Fibroblast of skin of scalp (primary cell): Measurements from ENCODE around the gene ISOC2.
A peak's percentile ranks its signal among the peaks of the same experiment; 100 is the strongest.
"Not testable (repeated sequence)": the region's sequence is repeated elsewhere in the genome, so short reads cannot be mapped to it uniquely, and the experiment has no call there.

Experiments
- DNase-seq: peaks from one replicate; pipeline ENCODE4 v3.0.0-alpha.2; 2013

Gene ISOC2

DNA sequence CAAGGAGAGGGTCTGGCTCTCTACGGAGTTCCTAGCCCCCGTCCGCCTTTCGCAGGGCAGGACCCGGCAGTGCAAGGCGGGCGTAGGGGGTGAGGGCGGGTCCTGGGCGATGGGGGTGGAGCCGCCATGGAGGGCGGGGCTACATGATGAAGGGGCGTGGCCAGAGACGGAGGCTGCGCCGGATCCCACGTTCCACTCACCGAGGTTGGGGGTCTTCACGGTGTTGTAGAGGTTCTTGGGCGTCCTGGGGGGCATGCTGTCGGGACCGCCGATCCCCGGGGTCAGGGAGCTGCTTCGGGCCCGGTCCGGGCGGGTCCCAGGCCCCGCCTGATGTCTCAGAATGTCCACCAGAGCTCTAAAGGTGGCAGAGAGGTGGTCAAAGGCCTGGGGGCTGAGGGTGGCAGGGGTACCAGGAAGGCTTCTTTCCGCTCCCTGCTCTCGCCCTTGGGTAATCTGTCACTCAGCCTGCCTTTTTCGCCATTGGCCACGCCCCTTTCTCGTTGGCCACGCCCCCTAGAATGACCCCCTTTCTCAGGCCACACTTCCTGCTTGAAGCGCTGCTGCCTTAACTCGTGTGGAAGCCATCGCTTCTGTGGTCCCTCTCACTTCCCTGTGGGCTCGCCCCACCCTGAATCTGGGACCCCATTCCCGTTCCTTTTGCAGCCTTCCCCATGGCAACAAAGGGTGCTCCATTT is 20.9 kb downstream of the ISOC2 start:
- DNase-seq: no peak

DNA sequence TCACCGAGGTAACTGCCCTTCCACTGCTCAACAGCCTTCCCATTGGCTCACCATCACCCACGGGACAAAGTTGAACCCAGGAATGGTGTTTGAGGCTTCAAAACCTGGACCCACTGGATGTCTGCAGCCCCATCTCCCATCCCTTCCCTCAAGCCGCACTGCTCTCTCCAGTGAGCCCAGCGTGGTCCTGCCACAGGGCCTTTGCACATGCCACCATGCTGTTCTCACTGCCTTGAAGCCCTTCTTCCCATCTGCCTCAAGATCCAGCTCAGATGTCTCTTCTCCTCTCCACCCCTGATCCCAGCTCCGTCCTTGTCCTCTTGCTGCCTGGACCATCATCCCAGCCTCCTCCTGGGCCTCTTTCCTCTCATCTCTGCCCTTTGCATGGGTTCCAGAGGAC is 22.4 kb downstream of the ISOC2 start:
- DNase-seq: no peak

DNA sequence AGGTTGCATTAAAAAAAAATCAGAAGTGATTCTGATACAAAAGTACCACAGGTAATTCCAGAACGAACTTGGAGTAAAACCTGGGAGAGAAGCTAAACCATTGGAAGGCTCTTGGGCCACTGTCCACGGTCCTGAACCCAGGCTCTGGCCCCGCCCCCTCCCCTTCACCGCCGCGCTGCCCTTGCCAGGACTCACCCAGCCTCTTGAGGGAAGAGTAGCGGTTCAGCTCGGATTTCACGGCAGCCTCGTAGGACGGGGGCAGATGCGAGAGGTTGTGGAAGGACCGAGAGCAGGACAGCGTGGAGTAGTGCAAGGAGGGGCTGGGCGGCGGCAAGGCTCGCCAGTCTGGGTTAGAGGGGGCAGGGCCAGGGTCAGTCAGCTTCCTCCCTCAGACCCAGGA is 24.0 kb downstream of the ISOC2 start:
- DNase-seq: peak; percentile 54

DNA sequence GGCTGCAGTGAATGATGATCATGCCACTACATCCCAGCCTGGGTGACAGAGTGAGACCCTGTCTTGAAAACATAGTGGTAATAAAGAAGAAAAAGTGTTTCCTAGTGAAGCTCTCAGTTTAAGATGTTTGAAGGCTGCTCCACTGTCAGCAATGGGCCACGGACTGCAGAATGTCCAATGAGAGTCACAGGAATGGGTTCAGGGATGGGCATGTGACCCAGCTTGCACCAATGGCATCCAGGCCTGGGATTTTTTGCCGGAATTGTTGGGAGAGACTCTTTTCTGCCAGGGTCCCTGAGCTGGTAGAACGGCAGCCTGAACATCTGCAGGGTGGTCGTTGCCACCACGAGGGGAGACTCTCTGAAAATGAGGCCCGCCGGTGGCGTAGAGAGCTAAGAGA is 24.6 kb downstream of the ISOC2 start:
- no peak for DNase-seq

DNA sequence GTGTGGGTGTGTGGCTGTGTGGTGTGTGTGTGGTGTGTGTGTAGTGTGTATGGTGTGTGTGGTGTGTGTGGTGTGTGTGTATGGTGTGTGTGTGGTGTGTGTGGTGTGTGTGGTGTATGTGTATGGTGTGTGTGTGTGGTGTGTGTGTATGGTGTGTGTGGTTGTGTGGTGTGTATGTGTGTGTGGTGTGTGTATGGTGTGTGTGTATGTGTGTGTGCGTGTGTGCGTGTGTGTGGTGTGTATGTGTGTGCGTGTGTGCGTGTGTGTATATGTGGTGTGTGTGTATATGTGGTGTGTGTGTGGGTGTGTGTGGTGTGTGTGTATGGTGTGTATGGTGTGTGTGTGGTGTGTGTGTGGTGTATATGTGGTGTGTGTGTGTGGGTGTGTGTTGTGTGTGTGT is 26.4 kb downstream of the ISOC2 start:
- no peak for DNase-seq

DNA sequence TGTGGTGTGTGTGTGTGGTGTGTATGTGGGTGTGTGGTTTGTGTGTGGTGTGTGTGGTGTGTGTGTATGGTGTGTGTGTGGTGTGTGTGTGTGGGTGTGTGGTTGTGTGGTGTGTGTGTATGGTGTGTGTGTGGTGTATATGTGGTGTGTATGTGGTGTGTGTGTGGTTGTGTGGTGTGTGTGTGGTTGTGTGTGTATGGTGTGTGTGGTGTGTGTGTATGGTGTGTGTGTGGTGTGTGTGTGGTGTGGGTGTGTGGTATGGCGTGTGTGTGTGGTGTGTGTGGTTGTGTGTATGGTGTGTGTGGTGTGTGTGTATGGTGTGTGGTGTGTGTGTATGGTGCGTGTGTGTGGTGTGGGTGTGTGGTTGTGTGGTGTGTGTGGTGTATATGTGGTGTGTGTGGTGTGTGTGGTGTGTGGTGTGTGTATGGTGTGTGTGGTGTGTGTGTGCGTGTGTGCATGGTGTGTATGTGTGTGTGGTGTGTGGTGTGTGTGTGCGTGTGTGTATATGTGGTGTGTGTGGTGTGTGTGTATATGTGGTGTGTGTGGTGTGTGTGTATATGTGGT is 27.0 kb downstream of the ISOC2 start:
- no peak for DNase-seq

DNA sequence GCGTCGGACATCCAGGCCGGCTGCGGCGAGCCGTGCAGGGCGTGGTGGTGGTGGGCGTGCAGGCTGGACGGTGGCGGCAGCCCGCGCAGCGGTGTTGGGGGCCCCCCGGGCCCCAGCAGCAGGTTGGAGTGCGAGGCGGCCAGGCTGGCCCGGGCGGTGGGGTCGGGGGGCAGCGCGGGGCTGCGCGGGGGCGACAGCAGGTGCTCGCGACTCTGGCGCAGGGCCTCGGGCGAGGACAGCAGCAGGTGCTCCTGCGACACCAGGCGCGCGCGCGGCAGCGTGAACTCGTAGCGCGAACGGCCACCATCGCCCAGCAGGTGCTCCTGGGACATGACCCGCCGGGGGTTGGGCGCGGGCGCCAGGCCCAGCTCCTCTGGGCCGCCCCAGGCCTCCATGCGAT is 28.1 kb downstream of the ISOC2 start:
- no peak for DNase-seq

DNA sequence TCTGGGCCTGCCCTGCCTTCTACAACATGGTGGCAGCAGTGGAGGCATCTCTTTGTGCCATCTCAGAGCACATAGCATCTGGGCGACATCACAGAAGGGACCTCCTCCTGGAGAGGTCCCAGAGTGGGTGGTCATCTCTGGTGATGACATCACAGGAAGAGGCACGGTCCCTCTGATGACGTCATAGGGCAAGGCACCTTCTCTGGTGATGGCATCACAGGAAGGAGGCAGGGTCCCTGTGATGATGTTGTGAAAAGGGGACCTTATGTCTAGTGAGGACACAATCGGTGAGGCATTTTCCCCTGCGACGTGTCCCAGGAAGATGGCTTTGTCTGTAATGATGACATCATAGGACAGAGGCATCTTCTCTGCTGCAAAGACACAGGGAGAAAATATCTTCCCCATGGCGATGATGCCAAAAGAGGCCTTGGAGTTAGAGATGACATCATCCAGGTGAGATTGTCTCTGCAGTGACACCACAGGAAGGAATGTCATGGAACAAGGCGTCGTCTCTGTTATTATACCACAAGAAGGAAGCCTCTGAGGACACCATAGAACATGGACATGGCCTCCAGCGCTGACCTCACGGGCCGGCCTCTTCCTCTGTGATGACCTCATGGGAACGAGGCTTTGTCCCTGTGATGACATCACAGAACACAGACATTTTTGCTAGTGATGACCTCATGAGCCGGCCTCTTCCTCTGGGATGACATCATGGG is 29.0 kb downstream of the ISOC2 start:
- DNase-seq: no peak

DNA sequence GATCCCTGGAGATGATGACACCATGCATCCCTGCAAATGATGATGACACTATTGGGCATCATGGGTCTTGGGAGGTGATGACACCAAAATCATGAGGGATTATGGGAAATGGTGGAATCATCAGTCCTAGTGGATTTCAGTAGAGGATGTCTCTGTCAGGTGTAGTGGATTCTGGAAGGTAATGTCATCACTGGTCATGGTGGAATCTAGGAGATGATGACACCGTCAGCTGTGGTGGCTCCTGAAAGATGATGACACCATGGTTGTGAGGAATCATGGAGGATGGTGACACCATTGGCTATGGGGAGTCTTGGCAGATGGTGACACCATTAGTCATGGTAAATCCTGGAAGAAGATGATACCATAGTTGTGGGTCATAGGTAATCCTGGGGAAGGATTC is 30.3 kb downstream of the ISOC2 start:
- DNase-seq: no peak

DNA sequence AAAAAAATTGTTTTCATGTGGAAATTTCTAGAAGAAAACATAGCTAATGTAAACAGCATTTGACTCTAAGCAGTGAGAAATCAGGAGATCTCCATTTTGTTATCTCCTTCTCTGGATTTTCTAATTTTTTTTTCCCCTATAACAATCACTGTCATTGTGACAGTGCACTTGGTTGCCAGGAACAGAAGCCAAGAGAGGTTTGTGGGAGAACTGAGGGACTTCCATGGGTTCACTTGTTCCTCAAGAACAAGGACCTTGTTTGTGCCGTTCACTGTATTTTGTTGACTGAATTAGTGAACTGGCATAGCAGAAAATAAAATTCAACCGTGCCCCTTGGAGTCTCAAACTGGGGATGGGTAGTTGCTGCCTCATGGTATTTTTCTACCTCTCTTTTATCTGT is 35.4 kb downstream of the ISOC2 start:
- no peak for DNase-seq

DNA sequence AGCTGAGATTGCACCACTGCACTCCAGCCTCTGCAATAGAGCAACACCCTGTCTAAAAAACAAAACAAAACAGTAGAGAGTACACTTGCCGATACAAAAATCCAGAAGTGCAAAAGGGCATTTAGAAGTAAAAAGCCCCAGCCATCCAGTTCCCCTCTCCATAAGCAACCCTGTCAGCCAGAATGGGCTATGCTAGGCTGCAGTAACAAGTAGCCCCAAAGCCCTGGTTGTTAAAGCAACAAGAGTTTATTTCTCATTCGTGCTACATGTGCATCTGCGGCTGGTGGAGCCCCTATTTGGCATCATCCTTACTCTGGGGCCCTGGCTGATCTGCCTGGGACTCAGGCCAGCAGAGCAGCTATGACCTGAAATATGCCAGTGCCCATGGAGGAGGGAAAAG is 36.9 kb downstream of the ISOC2 start:
- DNase-seq: no peak

DNA sequence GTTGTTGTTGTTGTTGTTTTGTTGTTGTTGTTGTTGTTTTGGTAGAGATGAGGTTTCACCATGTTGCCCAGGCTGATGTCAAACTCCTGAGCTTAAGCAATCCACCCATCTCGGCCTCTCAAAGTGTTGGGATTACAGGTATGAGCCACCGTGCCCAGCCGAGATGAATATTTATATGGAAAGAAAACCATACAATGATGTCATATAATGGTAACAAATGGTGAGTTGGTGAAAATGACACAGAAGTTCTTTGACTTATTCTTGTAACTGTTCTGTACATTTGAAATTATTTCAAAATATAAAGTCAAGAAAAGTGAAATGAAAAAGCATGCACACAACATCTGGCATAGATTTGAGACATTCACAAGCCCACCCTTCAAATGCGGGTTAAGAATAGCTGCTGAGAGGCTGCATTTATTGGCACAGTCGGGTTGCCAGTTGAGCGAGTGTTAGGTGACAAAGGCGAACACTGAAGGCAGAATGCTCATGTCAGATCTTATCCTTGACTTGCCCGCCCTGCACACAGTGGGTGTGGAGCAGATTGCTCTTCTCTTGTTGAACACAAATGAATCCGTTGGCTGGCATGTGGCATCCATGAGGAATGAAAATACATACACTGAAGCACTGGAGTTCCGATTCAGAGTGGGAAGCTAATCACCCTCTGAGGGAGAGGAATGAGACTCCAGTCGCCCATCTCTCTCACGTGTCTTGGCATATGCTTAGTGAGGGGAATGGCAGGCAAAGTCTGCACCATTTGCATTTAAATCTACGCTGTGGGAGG is 38.0 kb downstream of the ISOC2 start:
- DNase-seq: no peak

DNA sequence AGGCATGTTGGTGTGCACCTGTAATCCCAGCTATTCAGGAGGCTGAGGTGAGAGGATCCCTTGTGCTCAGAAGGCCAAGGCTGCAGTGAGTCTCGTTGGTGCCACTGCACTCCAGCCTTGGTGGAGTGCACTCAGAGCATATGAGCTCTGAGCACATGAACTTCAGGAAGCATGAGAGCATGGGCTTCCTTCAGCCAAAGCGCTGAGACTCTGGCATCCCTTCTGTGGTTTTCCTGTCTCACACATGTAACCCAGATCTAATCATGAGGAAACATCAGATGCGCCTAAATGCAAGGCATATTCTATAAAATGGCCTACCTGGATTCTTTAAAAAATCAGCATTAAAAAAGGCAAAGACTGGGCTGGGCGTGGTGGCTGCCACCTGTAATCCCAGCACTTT is 40.2 kb downstream of the ISOC2 start:
- DNase-seq: not testable (repeated sequence)

DNA sequence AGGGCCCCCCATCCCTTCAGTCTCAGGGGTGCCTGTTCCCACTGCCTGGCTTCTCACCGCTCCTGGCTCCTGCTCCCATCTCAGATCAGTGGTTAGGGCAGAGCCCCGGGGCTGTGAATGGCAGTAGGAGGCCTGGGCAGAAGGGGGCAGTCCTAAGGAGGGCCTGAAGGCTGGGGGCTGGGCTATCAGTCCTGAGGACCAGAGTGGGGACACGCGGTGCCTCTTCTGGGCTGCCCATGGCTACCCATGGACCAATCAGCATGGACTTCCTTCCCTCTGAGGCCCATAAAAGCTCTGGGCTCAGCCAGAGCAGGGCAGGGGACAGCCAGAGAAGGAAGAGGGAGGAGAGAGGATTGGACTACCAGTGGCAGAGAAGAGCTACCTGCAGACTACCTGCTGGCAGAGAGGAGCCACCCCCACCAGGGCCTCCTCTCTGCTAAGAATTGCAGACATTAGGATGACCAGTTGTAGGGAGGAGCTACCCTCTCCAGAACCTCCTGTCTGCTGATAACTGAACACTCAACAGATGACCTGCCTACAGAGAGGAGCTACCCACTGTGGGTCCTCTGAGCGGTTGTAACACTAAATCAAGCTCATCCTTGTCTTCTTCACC is 41.7 kb downstream of the ISOC2 start:
- no peak for DNase-seq

DNA sequence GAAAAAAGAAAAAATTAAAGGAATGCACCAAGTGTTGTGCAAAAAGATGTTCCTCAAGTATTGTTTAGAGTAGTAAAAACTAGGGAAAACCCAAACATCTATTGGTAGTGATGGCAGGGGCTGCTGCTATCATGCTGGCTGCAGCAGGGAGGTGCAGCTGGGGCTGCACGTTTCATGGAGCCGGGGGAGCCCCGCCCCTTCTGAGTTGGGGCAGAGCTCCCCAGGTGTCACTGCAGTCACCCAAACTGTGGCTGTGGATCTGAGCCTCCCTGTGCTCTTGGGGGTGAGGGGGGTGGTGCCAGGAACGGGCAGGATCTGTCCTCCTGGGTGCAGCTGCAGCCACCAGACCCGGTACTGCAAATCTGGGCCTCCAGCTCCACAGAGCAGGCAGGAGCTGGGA is 42.3 kb downstream of the ISOC2 start:
- DNase-seq: no peak

DNA sequence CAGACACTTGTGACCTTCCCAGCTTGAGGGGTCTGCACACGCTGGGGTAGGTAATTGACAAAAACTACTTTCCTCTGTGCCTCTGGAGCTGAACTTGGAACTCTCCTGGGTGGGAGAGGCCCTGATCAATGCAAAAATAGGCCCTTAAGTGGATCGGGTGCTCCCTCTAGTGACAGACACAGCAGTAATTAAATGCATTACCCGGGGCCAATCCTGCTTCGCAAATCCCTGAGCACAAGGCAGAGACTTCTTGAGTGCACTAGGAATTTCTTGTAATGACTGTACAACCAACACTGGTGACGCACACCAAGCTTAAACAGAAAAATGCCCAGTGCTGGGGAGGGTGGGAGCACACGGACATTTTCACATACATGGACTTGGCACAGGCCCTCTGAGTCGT is 43.3 kb downstream of the ISOC2 start:
- DNase-seq: peak; percentile 85

DNA sequence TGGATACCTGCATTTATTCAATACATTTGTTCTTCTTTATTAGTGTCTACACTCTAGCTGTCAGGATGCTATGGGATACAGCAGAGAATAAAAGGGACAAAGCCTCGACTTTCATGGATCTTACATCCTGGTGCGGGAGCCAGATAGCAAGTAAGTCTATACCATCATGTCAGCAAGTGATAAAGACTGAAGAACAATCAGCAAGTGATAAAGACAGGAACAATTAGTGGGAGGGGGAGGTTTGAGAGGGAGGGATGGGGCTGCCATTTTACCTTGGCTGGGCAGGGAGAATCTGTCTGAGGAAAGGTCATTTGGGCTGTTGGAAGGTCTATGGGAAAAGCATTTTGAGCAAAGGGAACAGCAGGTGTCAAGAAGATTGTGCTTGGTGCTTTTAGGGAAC is 51.3 kb downstream of the ISOC2 start:
- DNase-seq: no peak

DNA sequence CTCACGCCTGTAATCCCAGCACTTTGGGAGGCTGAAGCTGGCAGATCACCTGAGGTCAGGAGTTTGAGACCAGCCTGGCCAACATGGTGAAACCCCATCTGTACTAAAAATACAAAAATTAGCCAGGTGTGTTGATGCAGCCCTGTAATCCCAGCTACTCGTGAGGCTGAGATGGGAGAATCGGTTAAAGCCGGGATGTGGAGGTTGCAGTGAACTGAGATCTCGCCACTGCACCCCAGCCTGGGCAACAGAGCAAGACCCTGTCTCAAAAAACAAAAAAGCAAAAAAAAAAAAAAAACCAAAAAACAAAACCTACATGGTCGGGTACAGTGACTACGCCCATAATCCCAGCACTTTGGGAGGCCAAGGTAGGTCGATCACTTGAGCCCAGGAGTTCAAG is 52.3 kb downstream of the ISOC2 start:
- DNase-seq: not testable (repeated sequence)

DNA sequence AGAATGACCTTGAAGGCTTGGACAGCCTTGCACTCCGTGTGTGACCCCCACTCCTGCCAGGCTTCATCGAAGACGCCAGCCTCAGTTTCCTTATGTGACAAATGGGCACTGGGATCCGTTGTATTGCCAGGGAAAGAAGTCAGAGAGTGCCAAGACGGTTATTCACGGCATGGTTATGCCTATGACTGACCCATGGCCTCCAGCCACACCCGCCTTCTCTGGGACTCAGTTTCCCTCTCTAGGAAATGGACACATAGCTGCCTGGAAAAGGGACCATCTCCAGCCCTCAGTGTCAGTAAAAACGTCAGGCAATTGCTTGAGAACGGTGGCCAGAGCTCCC is 52.9 kb downstream of the ISOC2 start:
- no peak for DNase-seq

DNA sequence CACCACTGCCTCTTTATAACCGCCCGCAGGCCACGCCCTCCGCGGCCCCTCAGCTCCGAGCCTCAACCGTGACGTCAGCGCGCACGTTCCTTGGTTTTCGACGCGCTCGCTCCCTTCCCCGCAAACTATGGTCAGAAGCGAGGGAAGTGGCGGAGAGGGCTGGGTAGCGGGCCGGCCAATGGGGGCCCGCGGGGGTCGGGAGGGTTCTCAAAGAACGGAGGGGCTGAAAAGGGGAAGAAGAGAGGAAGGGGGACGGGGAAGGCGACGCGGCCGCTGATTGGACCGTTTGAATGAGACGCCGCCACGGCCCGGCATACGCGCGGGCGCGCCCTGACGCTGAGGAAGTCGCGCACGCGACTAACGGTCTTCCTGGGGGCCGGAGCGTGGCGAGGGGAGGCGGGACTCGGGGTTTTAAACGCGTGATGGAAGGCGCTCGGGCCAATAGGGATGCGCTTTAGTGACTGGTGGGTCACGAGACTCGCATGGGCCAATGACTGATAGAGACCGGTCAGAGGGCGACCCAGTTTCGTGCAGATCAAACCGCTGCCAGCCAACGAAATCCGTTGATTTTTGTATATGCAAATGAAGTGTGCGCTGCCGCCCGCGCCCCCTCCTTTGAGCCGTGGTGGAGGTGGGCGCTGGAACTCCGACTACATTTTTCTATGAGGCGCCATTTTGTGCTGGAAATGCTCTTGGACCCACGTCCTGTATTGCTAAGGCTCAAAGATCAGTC is 53.5 kb downstream of the ISOC2 start:
- DNase-seq: peak; percentile 100

DNA sequence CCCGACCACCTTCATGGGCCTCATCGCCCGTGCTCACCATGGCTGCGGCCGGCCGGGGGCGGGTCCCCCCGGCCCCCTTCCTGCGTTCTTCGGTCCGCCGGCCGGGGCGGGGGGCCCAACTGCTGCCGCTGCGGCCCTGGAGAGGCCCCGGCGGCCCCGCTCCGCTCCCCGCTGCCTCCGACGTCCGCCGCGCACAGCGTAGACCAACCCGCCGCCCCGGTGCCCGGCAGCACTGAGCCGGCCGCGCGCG is 54.0 kb downstream of the ISOC2 start, which contains the start of gene UBE2S:
Gene UBE2S (minus strand): TSS at position 239 of the 250 bp plus-strand sequence. CDS start 199 bp downstream, at position 40.
- DNase-seq: not testable (repeated sequence)

DNA sequence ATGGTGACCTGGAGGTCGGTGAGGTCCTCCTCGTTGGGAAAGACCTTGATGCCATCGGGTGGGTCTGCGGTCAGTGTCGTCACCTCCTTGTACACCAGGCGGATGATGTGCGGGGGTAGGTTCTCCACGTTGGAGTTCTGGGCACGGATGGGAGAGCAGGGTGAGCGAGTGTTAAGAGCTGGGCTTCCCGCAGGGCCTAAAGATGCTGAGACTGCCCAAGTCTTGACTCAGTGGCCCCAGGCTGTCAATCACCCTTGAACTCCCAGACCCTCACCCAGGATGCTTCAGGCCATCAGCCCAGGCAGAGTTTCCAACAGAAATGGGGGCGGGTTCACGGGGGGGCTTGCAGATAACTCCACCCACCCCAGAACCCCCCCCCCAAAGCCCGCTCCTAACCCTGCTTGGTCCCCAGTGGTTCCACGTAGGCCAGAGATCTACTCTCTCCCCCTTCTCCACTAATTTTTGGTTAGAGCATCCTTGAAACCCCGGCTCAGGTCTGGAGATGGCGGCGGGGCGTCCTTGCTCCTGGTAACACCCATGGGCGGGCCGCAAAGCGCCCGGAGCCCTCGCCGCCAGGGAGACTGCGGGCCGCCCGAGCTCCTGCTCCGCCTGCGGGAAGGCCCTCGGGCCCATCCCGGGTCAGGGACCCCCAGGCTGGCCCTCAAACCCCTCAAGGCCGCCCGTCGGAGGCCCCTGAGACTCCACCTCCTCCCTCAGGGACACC is 54.5 kb downstream of the ISOC2 start:
- DNase-seq: no peak
